ENCODE data around the gene KLHDC8A. TPM values are rescaled to one million over a fixed set of nuclear protein-coding genes. Genes with fewer than 3 reads are reported as not detected.
A peak's percentile ranks its signal among the peaks of the same experiment; 100 is the strongest.

The KLHDC8A gene
- total and polyA plus RNA-seq, 2 of the 13 experiments (the other 11 are each of a cell fraction or from before 2014, with no cell fraction given) = not detected

DNA sequence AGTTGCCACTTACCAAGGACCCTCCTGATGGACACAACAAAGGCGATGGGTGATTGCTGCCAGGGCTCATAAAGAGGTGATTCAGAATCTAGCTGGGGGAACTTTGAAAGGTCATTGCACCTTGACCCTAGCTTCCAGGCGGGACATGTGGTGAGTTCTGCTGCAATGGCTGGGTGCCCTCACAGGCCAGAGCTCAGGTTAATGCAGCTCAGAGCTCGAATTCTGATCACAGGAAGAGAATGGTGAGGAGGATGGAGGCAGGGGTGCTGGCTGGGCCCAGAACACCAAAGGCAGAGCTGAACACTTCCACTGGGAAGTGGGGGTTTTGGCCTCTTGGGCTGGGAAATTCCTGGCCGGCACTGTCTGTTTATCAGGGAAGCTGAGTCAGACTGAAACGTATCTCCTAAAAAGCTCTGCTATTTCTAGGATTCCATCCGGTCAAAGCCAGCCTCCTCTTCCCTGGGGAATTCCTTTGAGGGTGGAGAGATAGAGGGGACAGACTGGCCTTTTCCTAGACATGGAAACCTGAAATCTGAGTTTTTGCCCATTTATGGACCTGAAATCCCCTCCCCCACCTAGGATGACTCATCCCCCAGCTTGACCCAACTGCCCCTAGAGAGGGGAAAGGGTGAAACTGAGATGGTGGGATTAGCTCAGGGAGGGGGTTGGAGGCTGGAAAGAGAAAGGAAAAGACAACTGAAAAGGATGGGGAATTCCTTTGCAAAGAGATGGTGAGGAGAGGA lies 62.4 kb downstream of the KLHDC8A start (continued):
- TF ChIP-seq, protein P1, sequence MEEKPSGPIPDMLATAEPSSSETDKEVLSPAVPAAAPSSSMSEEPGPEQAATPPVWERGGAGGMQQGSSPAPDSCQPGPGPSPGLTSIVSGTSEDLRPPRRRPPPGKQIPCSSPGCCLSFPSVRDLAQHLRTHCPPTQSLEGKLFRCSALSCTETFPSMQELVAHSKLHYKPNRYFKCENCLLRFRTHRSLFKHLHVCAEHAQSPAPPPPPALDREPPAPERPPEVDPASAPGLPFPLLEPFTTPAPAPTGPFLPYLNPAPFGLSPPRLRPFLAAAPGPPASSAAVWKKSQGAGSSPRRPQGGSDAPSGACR (CRISPR knock-in tag; IDR thresholded peaks at IDR 0.05) = peak; percentile 47; the same call in 1 of the 2 replicates
- TF ChIP-seq SRF (IDR thresholded peaks at IDR 0.05; ENCODE audit: low read depth, low read length) (peak; percentile 97), JUND (CRISPR knock-in tag; IDR thresholded peaks at IDR 0.05) (peak; percentile 98), TBX3 (IDR thresholded peaks at IDR 0.05; ENCODE audit: borderline replicate concordance) (peak; percentile 43; the same call in 1 of the 2 replicates), EP300 (IDR thresholded peaks at IDR 0.05; ENCODE audit: low read depth in 2 of 2, low read length in 2 of 2) (peak in 1 of 2 experiments; percentile 42; a peak in 1 of 4 replicates), EP300 (CRISPR knock-in tag; IDR thresholded peaks at IDR 0.05; ENCODE audit: borderline replicate concordance) (peak; percentile 38), PLSCR1 (CRISPR knock-in tag; IDR thresholded peaks at IDR 0.05; ENCODE audit: borderline replicate concordance) (no peak), SP5 (CRISPR knock-in tag; IDR thresholded peaks at IDR 0.05; ENCODE audit: borderline replicate concordance, low read depth) (no peak), ZSCAN29 (CRISPR knock-in tag; conservative IDR thresholded peaks at IDR 0.05) (no peak), MLLT10 (CRISPR knock-in tag; IDR thresholded peaks at IDR 0.05) (no peak), SP1 (IDR thresholded peaks at IDR 0.05) (no peak), SP1 (CRISPR knock-in tag; IDR thresholded peaks at IDR 0.05) (no peak; the same call in 1 of the 2 replicates), MAZ (IDR thresholded peaks at IDR 0.05; ENCODE audit: borderline replicate concordance, low read depth, low read length) (no peak; the same call in 1 of the 2 replicates), MAZ (CRISPR knock-in tag; IDR thresholded peaks at IDR 0.05; ENCODE audit: low read depth) (no peak), ELF3 (CRISPR knock-in tag; IDR thresholded peaks at IDR 0.05) (no peak; the same call in 1 of the 2 replicates), FOXC1 (CRISPR knock-in tag; IDR thresholded peaks at IDR 0.05; ENCODE audit: borderline replicate concordance) (no peak), HNRNPLL (IDR thresholded peaks at IDR 0.05; ENCODE audit: low read depth, low read length, poor library complexity, severe bottlenecking) (no peak), NFIC (IDR thresholded peaks at IDR 0.05; ENCODE audit: low read length) (no peak), ZNF24 (IDR thresholded peaks at IDR 0.05) (no peak), KAT2B (IDR thresholded peaks at IDR 0.05; ENCODE audit: borderline replicate concordance, low read depth, low read length) (no peak), NCOA2 (CRISPR knock-in tag; IDR thresholded peaks at IDR 0.05) (peak; percentile 56; the same call in 1 of the 2 replicates), KAT8 (CRISPR knock-in tag; IDR thresholded peaks at IDR 0.05) (peak; percentile 56; the same call in 1 of the 2 replicates)
- TF ChIP-seq, protein P2, sequence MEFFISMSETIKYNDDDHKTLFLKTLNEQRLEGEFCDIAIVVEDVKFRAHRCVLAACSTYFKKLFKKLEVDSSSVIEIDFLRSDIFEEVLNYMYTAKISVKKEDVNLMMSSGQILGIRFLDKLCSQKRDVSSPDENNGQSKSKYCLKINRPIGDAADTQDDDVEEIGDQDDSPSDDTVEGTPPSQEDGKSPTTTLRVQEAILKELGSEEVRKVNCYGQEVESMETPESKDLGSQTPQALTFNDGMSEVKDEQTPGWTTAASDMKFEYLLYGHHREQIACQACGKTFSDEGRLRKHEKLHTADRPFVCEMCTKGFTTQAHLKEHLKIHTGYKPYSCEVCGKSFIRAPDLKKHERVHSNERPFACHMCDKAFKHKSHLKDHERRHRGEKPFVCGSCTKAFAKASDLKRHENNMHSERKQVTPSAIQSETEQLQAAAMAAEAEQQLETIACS (CRISPR knock-in tag; IDR thresholded peaks at IDR 0.05) = no peak
- TF ChIP-seq, protein P3, sequence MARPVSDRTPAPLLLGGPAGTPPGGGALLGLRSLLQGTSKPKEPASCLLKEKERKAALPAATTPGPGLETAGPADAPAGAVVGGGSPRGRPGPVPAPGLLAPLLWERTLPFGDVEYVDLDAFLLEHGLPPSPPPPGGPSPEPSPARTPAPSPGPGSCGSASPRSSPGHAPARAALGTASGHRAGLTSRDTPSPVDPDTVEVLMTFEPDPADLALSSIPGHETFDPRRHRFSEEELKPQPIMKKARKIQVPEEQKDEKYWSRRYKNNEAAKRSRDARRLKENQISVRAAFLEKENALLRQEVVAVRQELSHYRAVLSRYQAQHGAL (CRISPR knock-in tag; IDR thresholded peaks at IDR 0.05; ENCODE audit: not compliant biosample characterization) = no peak
- TF ChIP-seq, protein P4, sequence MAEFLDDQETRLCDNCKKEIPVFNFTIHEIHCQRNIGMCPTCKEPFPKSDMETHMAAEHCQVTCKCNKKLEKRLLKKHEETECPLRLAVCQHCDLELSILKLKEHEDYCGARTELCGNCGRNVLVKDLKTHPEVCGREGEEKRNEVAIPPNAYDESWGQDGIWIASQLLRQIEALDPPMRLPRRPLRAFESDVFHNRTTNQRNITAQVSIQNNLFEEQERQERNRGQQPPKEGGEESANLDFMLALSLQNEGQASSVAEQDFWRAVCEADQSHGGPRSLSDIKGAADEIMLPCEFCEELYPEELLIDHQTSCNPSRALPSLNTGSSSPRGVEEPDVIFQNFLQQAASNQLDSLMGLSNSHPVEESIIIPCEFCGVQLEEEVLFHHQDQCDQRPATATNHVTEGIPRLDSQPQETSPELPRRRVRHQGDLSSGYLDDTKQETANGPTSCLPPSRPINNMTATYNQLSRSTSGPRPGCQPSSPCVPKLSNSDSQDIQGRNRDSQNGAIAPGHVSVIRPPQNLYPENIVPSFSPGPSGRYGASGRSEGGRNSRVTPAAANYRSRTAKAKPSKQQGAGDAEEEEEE (CRISPR knock-in tag; IDR thresholded peaks at IDR 0.05; ENCODE audit: borderline replicate concordance) = no peak

Measured in HepG2 (cell line).